Activated CD8-positive, alpha-beta T cell treated with anti-CD3 and anti-CD28 coated beads, Interleukin-2, amount 10 ng/mL, durations not matched to agents 7 days and 5 days (primary cell): ENCODE results near the gene HACD2. TPM values are rescaled to one million over a fixed set of nuclear protein-coding genes. Genes with fewer than 3 reads are reported as not detected.

Experiments
- total RNA-seq, 2 experiments: library from RNA; stranded (reverse); gene quantifications; one replicate each; pipeline ENCODE4 v1.2.3, GENCODE V29; 2021

The HACD2 gene
- total RNA-seq, 2 experiments from 2014 or later = 20.7 to 23.8 TPM

Other genes starting within 250 kb of the HACD2 start
- gene ADCY5, start 136.0 kb downstream of the HACD2 start, total RNA-seq = not detected